ENCODE data around the gene KAT2A.

- TF ChIP-seq, protein P1, sequence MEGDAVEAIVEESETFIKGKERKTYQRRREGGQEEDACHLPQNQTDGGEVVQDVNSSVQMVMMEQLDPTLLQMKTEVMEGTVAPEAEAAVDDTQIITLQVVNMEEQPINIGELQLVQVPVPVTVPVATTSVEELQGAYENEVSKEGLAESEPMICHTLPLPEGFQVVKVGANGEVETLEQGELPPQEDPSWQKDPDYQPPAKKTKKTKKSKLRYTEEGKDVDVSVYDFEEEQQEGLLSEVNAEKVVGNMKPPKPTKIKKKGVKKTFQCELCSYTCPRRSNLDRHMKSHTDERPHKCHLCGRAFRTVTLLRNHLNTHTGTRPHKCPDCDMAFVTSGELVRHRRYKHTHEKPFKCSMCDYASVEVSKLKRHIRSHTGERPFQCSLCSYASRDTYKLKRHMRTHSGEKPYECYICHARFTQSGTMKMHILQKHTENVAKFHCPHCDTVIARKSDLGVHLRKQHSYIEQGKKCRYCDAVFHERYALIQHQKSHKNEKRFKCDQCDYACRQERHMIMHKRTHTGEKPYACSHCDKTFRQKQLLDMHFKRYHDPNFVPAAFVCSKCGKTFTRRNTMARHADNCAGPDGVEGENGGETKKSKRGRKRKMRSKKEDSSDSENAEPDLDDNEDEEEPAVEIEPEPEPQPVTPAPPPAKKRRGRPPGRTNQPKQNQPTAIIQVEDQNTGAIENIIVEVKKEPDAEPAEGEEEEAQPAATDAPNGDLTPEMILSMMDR (IDR thresholded peaks at IDR 0.05), result no peak
- no peak for TF ChIP-seq POLR2A (IDR thresholded peaks at IDR 0.05)
Observed at GRCh38 chr17:42096360-42097111, 24.6 kb downstream of the KAT2A start.

All from esophagus squamous epithelium (tissue), 4 donors.